Stimulated activated effector memory CD8-positive, alpha-beta T cell treated with anti-CD3 and anti-CD28 coated beads, Interleukin-12 subunit alpha, Interleukin-12 subunit beta, amount 100 ng/mL, for 72 hours (primary cell): ENCODE measurements around the gene LMTK2.

Experiments used
- ATAC-seq: fragments of 150-1000 bp; cut with Tn5 transposase; 2 replicates; pipeline ENCODE4 v1.10.0; 2021
- DNase-seq, 2 donors: peaks; one replicate each; pipeline ENCODE4 v3.0.0; 2021 to 2022; ENCODE audit warnings: low spot score in 2 of 2
- H3K27ac Mint-ChIP-seq: one replicate; pipeline ENCODE4 v1.8.0; 2022; ENCODE audit warnings: mild to moderate bottlenecking, mixed read lengths
- H3K36me3 Mint-ChIP-seq: one replicate; pipeline ENCODE4 v1.8.0; 2022; ENCODE audit warnings: mild to moderate bottlenecking, mixed read lengths
- H3K4me1 Mint-ChIP-seq: one replicate; pipeline ENCODE4 v1.8.0; 2022; ENCODE audit warnings: mixed read lengths
- H3K4me3 Mint-ChIP-seq: one replicate; pipeline ENCODE4 v1.8.0; 2022; ENCODE audit warnings: mild to moderate bottlenecking, mixed read lengths
- H3K9me3 Mint-ChIP-seq: one replicate; pipeline ENCODE4 v1.8.0; 2022; ENCODE audit warnings: mixed read lengths

LMTK2 gene

DNA sequence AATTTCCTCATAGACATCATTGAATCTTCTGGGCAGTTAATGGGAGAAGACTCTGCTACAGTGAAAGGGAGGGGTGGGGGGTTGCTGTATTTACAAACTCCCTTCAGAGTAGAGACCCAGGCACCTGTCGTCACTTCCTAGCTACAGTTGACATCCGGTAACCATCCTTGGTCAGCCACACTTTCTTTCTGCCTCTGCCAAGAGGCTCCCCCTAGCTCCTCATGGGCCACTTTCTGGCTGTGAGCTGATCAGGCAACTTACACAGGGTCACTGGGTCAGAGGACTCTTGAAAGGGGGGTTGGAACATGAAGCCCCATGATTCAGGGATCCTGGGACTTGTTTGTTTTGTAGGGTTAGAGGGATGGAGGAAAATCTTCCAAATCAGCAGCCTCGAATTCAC, 144.1 kb downstream of the LMTK2 start:
- Mint-ChIP-seq H3K27ac (peak overlapping the region; percentile 92), H3K4me1 (peaks cover 48% of the 10 kb centered on the region), H3K9me3 (no peaks in the 10 kb centered on the region), H3K4me3 (peak overlapping the region; percentile 98), H3K36me3 (peaks cover 20% of the 10 kb centered on the region)
- peak; percentile 38 for ATAC-seq
- DNase-seq: peak in 1 of 2 donors; percentile 67

DNA sequence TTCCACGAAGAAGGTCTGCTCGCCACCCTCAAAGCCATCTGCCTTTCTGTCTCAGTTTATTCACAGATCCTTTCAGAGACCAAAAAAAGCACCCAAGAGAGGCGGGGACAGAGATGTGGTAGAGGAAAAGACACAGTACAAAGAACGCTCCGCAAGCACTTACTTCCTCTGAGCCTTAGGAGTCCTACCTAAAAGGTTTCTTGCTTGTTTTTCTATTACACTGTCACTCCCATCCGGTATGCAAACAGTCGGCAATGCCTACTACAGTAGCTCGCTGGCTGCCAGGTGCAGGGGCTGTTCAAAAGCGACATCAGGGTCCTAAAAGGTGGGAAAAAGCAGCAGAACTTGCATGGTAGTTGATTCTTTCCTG, 144.6 kb downstream of the LMTK2 start:
- Mint-ChIP-seq H3K4me1 (peaks cover 48% of the 10 kb centered on the region), H3K4me3 (peak overlapping the region; percentile 98)
- DNase-seq: no peak

DNA sequence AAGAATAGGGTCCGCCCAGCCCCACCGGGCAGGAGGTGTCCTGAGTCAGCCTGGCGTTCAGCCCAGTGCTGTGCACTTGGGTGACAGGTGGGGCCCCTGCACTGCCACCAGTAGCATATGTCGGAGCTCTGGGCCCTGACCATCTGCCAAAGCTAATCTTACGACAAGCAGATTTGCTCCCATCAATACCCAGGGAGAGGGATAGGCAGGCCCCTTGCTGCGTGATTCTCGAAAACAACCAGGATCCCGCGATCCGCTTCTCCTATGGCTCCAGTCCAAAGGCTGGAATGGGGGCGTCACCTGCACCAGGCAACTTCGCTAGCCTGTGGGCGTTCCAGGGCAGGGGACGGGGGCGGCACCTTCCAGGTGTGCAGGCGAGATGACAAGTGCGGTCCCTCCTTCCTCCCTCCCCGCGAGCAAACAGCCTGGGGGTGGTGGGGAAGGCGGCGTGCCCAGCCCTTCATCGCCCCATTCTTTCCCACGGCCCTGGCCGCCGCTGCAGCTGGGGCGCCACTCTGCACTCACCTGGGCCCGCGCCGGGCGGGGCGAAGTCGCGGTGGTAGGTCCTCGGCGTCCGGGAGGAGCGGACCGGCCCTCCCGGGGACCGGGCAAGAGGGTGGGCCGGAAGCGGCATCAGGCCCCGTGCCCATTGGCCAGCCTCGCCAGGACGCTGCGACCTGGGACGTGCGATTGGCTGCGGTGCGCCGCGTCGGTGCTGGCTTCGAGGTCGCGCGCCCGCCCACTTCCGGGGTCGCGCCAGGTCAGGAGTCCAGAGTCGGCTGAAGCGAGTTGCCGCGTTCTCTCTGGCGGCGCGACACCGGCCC, 145.2 kb downstream of the LMTK2 start, which contains the start of gene TECPR1:
TSS of gene TECPR1 (minus strand) at position 632 of the 824 bp plus-strand sequence. CDS start 6,086 bp downstream, outside the sequence.
- Mint-ChIP-seq H3K4me1 (peaks cover 48% of the 10 kb centered on the region), H3K27ac (peak within 1 kb of the TSS; percentile 92), H3K4me3 (peak within 1 kb of the TSS; percentile 98), H3K9me3 (no peaks in the 10 kb centered on the region), H3K36me3 (peaks cover 22% of the 10 kb centered on the region)
- DNase-seq: peak; percentile 84 to 94
- peak; percentile 97 for ATAC-seq

More for the DNA sequence above, 144.6 kb downstream of the LMTK2 start:
- Mint-ChIP-seq H3K9me3 (no peaks in the 10 kb centered on the region), H3K36me3 (peaks cover 20% of the 10 kb centered on the region), H3K27ac (peak overlapping the region; percentile 92)
- ATAC-seq: peak; percentile 31

DNA sequence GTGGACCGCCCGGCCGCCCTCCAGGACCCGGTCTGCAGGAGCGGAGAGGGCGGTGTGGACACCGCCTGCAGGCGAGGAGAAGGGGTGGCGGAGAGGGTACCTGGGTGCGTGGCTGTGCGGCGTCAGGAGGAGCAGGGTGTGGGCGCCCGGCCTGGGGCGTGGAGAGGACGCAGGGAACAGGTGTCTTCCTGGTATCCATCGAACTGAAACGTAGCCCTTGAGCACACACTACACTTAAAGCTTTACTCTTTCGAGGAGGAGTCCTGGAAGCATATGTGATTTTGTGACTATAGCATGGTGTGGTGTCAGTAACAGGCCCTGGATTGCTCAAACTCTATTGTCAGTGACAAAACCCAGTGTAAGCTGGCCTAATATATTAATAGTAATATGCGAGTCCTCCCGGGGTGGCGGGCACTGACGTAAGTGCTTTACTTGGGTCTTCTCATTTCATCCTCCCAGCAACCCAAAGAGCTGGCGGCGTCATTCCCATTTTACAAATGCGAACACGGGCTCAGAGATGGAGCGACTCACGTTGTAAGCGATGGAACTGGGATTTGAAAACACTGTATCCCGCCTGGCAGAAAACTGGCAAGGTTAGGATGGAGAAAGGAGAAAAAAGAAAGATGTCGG, 145.9 kb downstream of the LMTK2 start:
- H3K27ac Mint-ChIP-seq: peak overlapping the region; percentile 92
- no peak for DNase-seq
- no peaks in the 10 kb centered on the region for H3K9me3 Mint-ChIP-seq
- peaks cover 26% of the 10 kb centered on the region for H3K36me3 Mint-ChIP-seq
- peaks cover 48% of the 10 kb centered on the region for H3K4me1 Mint-ChIP-seq
- peak overlapping the region; percentile 98 for H3K4me3 Mint-ChIP-seq
- peak; percentile 54 for ATAC-seq

DNA sequence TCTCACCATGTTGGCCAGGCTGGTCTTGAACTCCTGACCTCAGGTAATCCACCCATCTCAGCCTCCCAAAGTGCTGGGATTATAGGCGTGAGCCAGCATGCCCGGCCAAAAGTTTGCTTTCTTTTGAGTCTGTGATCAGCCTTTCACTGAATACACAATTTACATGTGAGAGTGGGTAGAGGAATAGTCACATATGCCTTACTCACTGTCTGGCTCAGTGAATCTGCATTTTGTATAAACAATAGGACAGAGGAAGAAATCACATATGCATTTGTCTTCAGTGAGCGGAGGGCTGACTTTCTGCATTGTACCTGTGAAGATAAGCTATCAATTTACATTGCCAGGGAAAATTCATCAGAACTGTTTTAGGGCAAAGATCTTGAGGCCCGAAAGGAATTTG, 147.9 kb downstream of the LMTK2 start:
- Mint-ChIP-seq H3K9me3 (no peaks in the 10 kb centered on the region), H3K27ac (peak overlapping the region; percentile 75), H3K4me3 (no peak overlapping the region), H3K36me3 (peaks cover 18% of the 10 kb centered on the region), H3K4me1 (peaks cover 36% of the 10 kb centered on the region)
- DNase-seq (no peak), ATAC-seq (no peak)

DNA sequence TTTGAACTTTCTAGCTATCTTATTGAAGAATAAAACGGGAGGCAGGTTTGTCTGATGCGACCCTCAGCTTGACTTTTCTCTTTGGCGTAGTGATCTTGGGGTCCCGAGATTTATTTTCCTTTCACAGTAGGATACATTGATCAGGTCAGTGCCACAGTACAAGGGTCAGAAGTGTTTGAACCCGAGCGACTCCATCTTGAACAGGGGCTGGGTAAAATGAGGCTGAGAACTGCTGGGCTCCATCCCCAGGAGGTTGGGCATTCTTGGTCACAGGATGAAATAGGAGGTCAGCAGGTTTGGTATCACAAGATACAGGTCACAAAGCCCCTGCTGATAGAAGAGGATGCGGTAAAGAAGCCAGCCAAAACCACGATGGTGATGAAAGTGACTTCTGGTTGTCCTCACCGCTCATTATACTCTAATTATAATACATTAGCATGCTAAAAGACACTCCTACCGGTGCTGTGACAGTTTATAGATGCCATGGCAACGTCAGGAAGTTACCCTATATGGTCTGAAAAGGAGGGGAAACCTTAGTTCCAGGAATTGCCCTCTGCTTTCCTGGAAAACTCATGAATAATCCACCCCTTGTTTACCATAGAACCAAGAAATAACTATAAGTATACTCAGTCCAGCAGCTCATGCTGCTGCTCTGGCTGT, 148.4 kb downstream of the LMTK2 start:
- H3K36me3 Mint-ChIP-seq: peaks cover 22% of the 10 kb centered on the region
- H3K4me3 Mint-ChIP-seq: no peak overlapping the region
- H3K9me3 Mint-ChIP-seq: no peaks in the 10 kb centered on the region
- DNase-seq (peak; percentile 10 to 55), ATAC-seq (peak; percentile 29)
- peak overlapping the region; percentile 75 for H3K27ac Mint-ChIP-seq
- peaks cover 36% of the 10 kb centered on the region for H3K4me1 Mint-ChIP-seq

DNA sequence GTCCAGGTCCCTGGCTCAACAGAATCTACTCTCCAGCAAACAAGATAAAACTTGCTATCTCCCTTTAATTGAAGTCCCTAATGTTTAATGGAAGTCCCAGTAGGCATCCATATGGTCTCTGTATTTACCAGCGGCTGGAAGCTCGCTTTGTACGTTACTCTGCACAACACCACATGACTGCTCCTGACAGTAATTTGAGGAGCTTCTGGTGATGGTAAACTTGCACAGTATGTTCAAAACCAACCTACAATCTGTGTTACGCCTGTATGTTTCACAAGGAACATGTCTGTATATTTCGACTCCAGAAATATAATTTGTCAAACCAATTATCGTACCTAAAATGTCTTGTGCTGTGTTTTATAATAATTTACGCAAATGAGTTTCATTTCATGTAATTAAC, 149.8 kb downstream of the LMTK2 start:
- Mint-ChIP-seq H3K9me3 (no peaks in the 10 kb centered on the region), H3K27ac (no peak overlapping the region), H3K4me3 (no peak overlapping the region), H3K36me3 (peaks cover 29% of the 10 kb centered on the region), H3K4me1 (peaks cover 25% of the 10 kb centered on the region)
- ATAC-seq (no peak), DNase-seq (no peak)

DNA sequence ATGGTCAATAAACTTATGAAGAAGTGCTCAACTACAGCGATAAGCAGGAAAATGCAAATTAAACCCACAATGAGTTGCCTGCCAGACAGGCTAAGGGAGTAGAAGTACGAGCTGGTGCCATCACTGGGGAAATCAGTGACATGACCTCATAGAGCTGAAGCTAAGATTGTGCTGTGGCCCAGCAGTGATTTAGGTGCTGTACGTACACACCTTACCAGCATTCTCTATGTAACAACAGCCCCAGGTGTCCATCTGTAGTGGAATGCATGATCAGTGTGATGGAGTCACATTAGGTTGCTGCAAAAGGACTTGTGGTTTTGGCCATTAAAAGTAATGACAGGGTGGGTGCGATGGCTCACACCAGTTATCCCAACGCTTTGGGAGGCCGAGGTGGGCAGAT, 151.0 kb downstream of the LMTK2 start:
- H3K4me1 Mint-ChIP-seq: peaks cover 17% of the 10 kb centered on the region
- H3K36me3 Mint-ChIP-seq: peaks cover 29% of the 10 kb centered on the region
- H3K4me3 Mint-ChIP-seq: no peak overlapping the region
- DNase-seq (no peak), ATAC-seq (no peak)
- H3K9me3 Mint-ChIP-seq: no peaks in the 10 kb centered on the region
- no peak overlapping the region for H3K27ac Mint-ChIP-seq
